Adipocyte (in vitro differentiated cells): ENCODE data around the gene FAM53B.

Experiments used
- DNase-seq: peaks from one replicate; pipeline ENCODE4 v3.0.0-alpha.2; 2015; ENCODE audit warnings: low read depth
- H3K27me3 ChIP-seq: replicated peaks from 2 replicates; pipeline ENCODE4 v1.7.0; 2013; ENCODE audit warnings: mild to moderate bottlenecking, low read length, moderate library complexity; ENCODE audit not compliant: control insufficient read depth, insufficient read depth
- H3K36me3 ChIP-seq: 2 replicates; pipeline ENCODE4 v1.7.0; 2013; ENCODE audit warnings: low read length, mild to moderate bottlenecking, moderate library complexity; ENCODE audit not compliant: control insufficient read depth, insufficient read depth, severe bottlenecking
- H3K4me1 ChIP-seq: 2 replicates; pipeline ENCODE4 v1.7.0; 2013; ENCODE audit warnings: mild to moderate bottlenecking, low read length, moderate library complexity; ENCODE audit not compliant: control insufficient read depth, insufficient read depth
- H3K4me3 ChIP-seq: 2 replicates; pipeline ENCODE4 v1.7.0; 2013; ENCODE audit warnings: mild to moderate bottlenecking, low read length, moderate library complexity
- H3K9ac ChIP-seq: 2 replicates; pipeline ENCODE4 v1.7.0; 2013; ENCODE audit warnings: mild to moderate bottlenecking, low read length, moderate library complexity
- H3K9me3 ChIP-seq: 2 replicates; pipeline ENCODE4 v1.7.0; 2013; ENCODE audit warnings: mild to moderate bottlenecking, low read length, moderate library complexity; ENCODE audit not compliant: control insufficient read depth

FAM53B gene

DNA sequence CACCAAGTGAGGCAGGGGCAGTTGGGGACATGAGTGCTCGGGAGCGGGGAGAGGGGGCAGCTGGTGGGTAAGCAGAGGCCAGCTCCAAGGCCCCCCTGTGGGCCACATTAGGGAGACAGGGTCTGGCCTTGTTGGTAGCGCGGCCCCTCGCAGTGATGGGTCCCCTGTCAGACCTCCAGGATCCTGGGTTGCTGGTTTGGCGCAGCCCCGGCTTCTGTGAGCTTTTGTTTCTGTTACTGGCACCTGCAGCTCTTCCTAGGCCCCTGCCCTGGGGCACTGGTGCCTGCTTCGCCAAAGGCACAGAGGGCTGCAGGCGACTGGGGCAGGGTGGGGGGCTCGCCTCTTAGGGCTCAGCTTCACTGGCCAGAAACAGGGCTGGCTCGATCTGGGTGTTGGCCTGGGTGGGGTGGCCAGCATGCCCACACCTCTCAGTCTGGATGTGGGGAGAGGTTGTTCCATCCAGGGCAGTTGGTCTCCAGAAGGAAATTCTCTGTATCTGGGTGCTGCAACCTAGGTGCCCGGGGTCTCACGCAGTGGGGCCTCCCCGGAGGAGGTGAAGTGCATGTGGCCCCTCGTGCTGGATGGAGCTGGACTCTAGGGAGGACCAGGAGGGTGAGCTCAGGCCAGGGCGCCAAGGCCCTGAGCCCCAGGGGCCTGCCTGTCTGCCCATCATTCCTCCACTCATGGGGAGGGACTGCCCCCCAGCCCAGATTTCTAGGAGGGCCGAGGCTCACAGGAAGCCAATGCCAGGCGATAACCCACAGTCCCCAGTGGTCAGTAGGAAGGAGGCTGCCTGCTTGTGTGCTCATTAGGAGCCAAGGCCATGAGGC lies 143.9 kb downstream of the FAM53B start:
- no peak overlapping the region for H3K4me3 ChIP-seq
- no peaks in the 10 kb centered on the region for H3K27me3 ChIP-seq
- no peak for DNase-seq
- H3K4me1 ChIP-seq: no peaks in the 10 kb centered on the region
- no peak overlapping the region for H3K9ac ChIP-seq
- H3K9me3 ChIP-seq: no peaks in the 10 kb centered on the region
- no peaks in the 10 kb centered on the region for H3K36me3 ChIP-seq

DNA sequence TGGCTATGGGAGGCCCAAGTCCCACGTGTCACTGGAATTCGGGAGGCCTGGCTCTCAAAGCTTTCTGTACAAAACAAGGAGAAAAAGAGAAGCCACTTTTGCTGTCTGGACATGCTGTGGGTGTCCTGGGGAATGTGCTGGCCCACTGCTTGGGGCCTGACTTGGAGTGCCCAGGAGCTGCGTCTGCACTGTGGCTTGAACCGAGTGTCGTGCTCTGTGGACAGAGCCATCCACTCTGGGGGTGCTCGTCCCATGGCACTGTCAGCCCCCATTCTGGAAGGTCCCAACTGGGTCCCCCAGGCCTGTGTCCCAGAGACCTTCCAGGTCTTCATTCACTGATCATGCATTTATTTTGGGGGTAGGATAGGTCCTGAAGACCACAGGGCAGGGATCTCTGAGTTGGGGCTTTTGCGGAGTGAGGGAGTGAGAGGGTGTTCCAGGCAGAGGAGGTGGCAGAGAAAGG lies 144.6 kb downstream of the FAM53B start:
- no peaks in the 10 kb centered on the region for H3K36me3 ChIP-seq
- H3K9ac ChIP-seq: no peak overlapping the region
- no peaks in the 10 kb centered on the region for H3K9me3 ChIP-seq
- no peak for DNase-seq
- H3K27me3 ChIP-seq: no peaks in the 10 kb centered on the region
- no peak overlapping the region for H3K4me3 ChIP-seq
- H3K4me1 ChIP-seq: no peaks in the 10 kb centered on the region

DNA sequence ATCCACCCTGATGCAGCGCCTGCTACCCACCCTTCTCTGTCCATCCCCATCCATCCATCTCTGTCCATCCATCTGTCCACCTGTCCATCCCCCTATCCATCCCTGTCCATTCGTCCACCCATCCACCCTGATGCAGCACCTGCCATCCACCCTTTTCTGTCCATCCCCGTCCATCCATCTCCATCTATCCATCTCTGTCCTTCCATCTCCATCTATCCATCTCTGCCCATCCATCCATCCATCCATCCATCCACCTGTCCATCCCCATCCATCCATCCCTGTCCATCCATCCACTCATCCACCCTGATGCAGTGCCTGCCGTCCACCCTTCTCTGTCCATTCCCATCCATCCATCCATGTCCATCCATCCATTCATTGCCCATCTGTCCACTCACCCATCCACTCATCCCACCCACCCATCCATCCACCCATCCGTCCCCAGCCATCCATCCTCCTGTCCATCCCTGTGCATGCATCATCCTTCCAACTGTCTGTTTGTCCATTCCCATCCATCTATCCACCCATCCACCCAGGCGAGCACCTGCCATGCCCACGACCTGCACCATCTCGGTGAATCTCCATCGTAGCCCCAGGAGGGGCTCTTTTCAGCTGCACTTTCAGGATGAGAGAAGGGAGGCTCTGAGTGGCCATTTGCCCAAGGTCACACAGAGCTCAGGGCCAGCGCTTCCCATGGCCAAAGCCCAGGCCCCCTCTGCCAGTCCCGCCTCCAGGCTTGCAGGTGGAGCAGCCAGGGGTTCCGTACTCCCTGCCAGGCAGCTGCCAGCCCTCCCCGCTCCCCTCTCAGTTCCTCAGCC lies 145.2 kb downstream of the FAM53B start:
- Histone ChIP-seq H3K9ac (no peak overlapping the region), H3K4me1 (no peaks in the 10 kb centered on the region), H3K4me3 (no peak overlapping the region), H3K27me3 (no peaks in the 10 kb centered on the region), H3K9me3 (no peaks in the 10 kb centered on the region), H3K36me3 (no peaks in the 10 kb centered on the region)
- no peak for DNase-seq

DNA sequence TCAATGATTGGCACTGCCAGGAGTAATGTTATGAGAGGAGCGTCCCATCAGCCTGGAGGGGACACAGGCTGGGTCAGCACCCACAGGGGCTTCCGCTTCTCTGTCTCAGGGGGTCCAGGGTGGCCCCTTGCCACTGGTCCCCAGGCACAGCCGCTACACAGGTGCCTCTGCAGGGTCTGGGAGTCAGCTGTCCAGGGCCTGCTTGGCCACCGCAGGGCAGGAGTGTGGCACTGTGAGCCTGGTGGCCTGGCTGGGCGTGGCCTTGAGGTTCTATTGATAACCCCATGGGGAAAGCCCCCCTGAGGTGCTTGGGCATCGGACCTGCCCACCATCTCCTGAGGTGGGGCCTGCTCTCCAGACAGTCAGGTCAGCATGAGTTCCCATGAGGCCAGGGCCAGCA lies 146.0 kb downstream of the FAM53B start:
- Histone ChIP-seq H3K9me3 (no peaks in the 10 kb centered on the region), H3K4me3 (no peak overlapping the region), H3K27me3 (no peaks in the 10 kb centered on the region), H3K9ac (no peak overlapping the region), H3K36me3 (no peaks in the 10 kb centered on the region), H3K4me1 (no peaks in the 10 kb centered on the region)
- no peak for DNase-seq

DNA sequence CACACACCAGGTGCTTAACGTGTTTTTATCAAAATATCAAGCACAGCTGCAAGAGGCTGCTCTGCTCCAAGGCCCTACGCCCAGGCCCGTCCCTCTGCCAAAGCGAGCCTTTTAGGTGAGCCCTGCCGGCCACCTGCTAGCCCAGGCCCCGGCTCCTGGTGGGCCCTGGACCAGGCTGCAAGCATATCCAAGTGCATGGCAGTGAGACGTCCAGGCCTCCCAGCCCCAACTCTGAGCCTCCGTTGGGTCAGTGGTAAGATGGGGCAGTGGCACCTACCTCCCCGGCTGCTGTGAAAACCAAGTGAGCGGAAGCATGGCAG lies 146.4 kb downstream of the FAM53B start:
- Histone ChIP-seq H3K36me3 (no peaks in the 10 kb centered on the region), H3K27me3 (no peaks in the 10 kb centered on the region), H3K9me3 (no peaks in the 10 kb centered on the region), H3K4me1 (no peaks in the 10 kb centered on the region), H3K4me3 (no peak overlapping the region), H3K9ac (no peak overlapping the region)
- DNase-seq: no peak

DNA sequence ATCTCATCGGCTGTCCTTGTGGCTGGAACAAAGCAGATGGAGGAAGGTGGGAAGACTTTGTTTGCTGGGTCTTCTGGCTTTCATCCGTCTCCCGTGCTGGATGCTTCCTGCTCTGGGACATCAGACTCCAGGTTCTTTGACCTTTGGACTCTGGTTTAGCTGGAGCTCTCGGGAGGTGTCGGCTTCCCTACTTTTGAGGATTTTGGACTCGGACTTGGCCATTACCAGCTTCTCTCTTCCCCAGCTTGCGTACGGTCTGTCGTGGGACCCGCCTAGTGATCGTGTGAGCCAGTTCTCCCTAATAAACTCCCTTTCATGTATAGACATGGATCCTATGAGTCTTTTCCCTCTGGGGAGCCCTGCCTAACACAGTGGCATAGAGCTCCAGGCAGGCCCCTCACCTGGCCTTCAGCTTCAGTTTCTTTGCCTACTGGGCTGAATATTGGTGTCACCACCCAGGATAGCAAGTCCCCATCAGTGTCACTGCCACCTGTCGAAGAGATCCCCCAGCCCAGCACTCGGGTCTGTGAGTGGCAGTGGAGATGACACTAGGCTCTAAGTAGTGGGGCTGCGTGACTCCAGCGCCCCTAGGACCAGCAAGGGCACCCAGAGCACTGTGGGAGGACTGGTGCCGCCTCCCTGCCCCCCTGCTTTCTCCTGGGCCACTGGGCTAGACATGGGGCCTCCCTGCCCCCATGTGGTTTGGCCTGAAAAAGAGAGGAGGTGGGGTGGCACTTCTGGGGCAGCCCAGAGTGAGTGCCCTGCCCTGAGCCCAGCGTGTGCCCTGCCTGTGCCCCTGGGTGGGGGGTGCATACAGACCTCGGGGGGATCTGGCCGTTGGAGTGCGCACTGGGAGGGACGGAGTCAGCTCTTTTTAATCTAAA lies 147.0 kb downstream of the FAM53B start:
- no peak for DNase-seq
- no peaks in the 10 kb centered on the region for H3K4me1 ChIP-seq
- H3K4me3 ChIP-seq: no peak overlapping the region
- H3K9ac ChIP-seq: no peak overlapping the region
- peaks cover 3% of the 10 kb centered on the region for H3K9me3 ChIP-seq
- H3K27me3 ChIP-seq: no peaks in the 10 kb centered on the region
- no peaks in the 10 kb centered on the region for H3K36me3 ChIP-seq

DNA sequence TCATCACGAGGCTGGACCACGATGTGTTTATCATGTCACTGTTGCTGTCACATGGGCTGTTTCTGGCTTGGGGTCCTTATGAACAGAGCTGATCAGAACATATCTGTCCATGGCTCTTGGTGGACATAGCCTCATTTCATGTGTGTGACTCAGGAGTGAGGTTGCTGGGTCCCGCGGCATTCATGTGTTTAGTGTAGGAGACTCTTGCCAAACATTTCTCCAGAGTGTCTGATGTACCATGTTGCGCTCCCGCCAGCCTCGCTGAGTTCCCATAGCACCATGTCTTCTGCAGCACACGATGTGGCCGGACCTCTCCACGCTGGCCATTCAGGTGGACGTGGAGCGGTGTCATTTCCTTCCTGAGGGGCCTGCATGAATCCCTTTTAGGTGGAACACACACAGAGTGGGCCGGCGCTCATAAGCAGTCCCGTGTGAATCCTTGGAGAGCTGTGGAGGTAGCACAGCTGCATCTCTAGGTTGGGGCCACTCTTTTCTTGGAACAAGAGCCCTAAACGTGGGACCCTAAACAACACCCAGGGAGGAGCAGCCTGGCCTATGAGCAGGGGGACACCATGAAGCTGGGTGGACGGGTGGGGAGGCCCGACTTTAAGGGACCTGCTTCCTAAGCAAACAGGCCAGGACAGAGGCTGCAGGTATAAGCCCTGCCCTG lies 147.9 kb downstream of the FAM53B start:
- DNase-seq: no peak
- Histone ChIP-seq H3K36me3 (no peaks in the 10 kb centered on the region), H3K4me1 (no peaks in the 10 kb centered on the region), H3K9ac (no peak overlapping the region), H3K9me3 (peaks cover 11% of the 10 kb centered on the region), H3K27me3 (no peaks in the 10 kb centered on the region), H3K4me3 (no peak overlapping the region)

DNA sequence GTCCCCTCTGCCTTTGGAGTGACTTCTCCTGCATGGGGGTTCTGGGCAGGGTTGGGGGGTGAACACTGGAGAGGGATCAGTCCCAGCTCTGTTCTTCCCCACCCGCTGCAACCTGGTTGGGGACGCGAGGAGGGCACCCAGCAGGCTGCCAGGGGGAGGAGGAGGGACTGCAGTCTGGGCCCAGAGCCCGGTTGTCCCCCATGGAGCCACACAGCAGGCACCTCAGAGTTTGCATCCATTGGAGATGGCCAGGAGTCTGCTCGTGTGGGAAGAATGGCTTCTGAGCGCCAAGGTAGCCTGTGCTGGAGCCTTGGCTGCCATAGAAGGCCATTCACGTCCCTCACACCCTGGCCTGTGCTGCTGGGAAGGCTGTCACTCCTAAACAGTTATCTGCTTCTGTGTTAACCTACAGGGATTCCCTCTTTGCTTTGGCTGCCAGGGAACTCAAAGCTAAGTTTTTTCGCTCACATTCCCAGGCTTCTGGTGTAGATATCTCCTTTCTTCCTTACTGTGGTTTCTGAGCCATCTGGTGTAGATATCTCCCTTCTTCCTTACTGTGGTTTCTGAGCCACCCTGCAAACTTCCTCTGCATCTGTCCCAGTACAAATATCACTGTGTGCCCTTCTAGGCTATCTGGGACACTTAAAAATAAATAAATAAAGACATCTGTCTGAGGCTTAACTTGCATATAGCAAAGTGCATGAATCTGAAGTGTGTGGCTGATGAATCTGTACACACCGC lies 148.9 kb downstream of the FAM53B start:
- DNase-seq: no peak
- no peaks in the 10 kb centered on the region for H3K4me1 ChIP-seq
- no peak overlapping the region for H3K4me3 ChIP-seq
- H3K9ac ChIP-seq: no peak overlapping the region
- no peaks in the 10 kb centered on the region for H3K36me3 ChIP-seq
- H3K9me3 ChIP-seq: peaks cover 12% of the 10 kb centered on the region
- no peaks in the 10 kb centered on the region for H3K27me3 ChIP-seq

DNA sequence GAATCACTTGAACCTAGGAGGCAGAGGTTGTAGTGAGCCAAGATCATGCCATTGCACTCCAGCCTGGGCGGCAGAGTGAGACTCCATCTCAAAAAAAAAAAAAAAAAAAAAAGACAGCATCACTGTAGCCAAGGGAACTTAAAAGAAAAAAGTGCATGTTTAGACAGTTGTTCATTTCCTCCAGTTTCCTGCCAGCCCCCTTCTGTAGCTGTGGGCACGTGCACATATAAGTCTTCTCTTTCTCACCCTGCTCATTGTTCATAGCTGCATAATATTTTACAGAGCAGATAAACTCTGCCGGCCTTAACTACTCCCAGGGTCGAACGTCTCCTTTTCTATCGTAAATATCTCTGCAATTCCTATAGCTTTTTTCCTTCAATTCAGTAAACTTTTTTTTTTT lies 149.9 kb downstream of the FAM53B start:
- no peak overlapping the region for H3K4me3 ChIP-seq
- no peaks in the 10 kb centered on the region for H3K36me3 ChIP-seq
- no peak overlapping the region for H3K9ac ChIP-seq
- no peak for DNase-seq
- no peaks in the 10 kb centered on the region for H3K27me3 ChIP-seq
- peaks cover 12% of the 10 kb centered on the region for H3K9me3 ChIP-seq
- no peaks in the 10 kb centered on the region for H3K4me1 ChIP-seq

DNA sequence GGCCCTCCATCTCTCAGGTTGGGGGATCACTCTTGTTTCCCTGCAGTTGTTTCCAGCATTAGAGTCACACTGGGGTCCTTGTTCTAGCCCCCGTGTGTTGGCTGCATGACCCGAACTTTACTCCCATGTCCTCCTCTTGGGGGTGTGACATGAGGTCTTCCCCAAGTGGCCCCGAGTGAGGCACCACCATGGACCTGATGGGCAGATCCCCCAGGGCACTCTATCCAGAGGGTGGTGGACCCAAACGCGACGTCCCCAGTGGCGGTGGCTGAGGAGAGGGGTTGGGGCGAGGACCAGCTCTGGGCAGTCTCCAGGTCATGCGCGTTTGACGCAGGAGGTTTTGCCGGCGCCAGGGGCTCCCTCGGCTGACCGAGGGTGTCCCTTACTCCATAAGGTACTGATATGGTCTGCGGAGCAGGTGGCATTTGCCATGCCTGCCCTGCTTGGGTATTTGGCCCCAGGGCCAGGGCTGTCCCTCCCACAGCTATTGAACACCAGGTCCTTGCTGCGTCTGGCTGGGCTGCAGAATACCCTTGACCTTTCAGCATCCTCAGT lies 150.7 kb downstream of the FAM53B start:
- H3K9me3 ChIP-seq: peaks cover 12% of the 10 kb centered on the region
- H3K9ac ChIP-seq: no peak overlapping the region
- no peak overlapping the region for H3K4me3 ChIP-seq
- no peaks in the 10 kb centered on the region for H3K27me3 ChIP-seq
- H3K4me1 ChIP-seq: peaks cover 3% of the 10 kb centered on the region
- no peak for DNase-seq
- no peaks in the 10 kb centered on the region for H3K36me3 ChIP-seq
